Spleen (tissue), 7 donors: ENCODE measurements around the gene CFAP119.

Experiments
- CTCF ChIP-seq, 11 experiments: fragments of 200-600 bp in 7 of 11; fragments of 450-650 bp in 4 of 11; sonication (generic) in 4 of 11; IDR thresholded peaks in 8 of 11; conservative IDR thresholded peaks in 3 of 11; 1 replicate in 7 of 11; 2 replicates in 4 of 11; pipeline versions ENCODE4 v1.4.0 to v1.8.0; 2016 to 2021; ENCODE audit warnings: antibody characterized with exemption in 11 of 11, inconsistent platforms in 4 of 11, mild to moderate bottlenecking in 1 of 11
- POLR2A ChIP-seq, 3 donors: fragments of 450-650 bp; IDR thresholded peaks; one replicate each; pipeline ENCODE4 v1.5.1; 2017; ENCODE audit warnings: antibody characterized with exemption in 3 of 3, mild to moderate bottlenecking in 1 of 3
- POLR2AphosphoS5 ChIP-seq, 3 donors: sonication (generic); formaldehyde crosslinking; IDR thresholded peaks; one replicate each; pipeline ENCODE4 v1.5.1; 2017; ENCODE audit warnings: antibody characterized with exemption in 3 of 3
- donor health status: DM: no; HTN: no; CAD: no; lungs with moderate emphysema.
- donor health status: DM: no; HTN: no; CAD: no.
- donor health status: DM: no; HTN: no; CAD: no.

GRCh38 chr16:30744183-30744582 lies 17.7 kb downstream of the CFAP119 start:
- TF ChIP-seq CTCF (IDR thresholded peaks at IDR 0.05 in 8 of 11, conservative IDR thresholded peaks at IDR 0.05 in 3 of 11) (no peak), POLR2A (IDR thresholded peaks at IDR 0.05) (no peak), POLR2AphosphoS5 (IDR thresholded peaks at IDR 0.05) (no peak)
